Measurements from ENCODE around the gene ITCH.

GRCh38 chr20:34318609-34319443, 44.2 kb upstream of the ITCH start:
- TF ChIP-seq, protein P1, sequence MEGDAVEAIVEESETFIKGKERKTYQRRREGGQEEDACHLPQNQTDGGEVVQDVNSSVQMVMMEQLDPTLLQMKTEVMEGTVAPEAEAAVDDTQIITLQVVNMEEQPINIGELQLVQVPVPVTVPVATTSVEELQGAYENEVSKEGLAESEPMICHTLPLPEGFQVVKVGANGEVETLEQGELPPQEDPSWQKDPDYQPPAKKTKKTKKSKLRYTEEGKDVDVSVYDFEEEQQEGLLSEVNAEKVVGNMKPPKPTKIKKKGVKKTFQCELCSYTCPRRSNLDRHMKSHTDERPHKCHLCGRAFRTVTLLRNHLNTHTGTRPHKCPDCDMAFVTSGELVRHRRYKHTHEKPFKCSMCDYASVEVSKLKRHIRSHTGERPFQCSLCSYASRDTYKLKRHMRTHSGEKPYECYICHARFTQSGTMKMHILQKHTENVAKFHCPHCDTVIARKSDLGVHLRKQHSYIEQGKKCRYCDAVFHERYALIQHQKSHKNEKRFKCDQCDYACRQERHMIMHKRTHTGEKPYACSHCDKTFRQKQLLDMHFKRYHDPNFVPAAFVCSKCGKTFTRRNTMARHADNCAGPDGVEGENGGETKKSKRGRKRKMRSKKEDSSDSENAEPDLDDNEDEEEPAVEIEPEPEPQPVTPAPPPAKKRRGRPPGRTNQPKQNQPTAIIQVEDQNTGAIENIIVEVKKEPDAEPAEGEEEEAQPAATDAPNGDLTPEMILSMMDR (IDR thresholded peaks at IDR 0.05; ENCODE audit: low read depth, low read length): no peak
- TF ChIP-seq EZH2phosphoT487 (IDR thresholded peaks at IDR 0.05; ENCODE audit: low read depth): no peak
